ENCODE data around the gene CLNS1A. TPM values are rescaled to one million over a fixed set of nuclear protein-coding genes. Genes with fewer than 3 reads are reported as not detected.

Gene CLNS1A
- total and polyA plus RNA-seq, 9 of the 15 experiments (the other 6 are each of a cell fraction or from before 2014, with no cell fraction given): 146 to 472 (median 345) TPM

GRCh38 chr11:77589521-77590193 lies 47.9 kb downstream of the CLNS1A start, which contains the start of gene AQP11 (continued):
- no peak for TF ChIP-seq ZNF79 (CRISPR knock-in tag; IDR thresholded peaks at IDR 0.05; ENCODE audit: low read depth)
- no peak for TF ChIP-seq NFRKB (IDR thresholded peaks at IDR 0.05; ENCODE audit: low read depth)
- TF ChIP-seq PML (IDR thresholded peaks at IDR 0.05; ENCODE audit: low read length): no peak
- peak; percentile 58; the same call in 1 of the 2 replicates for TF ChIP-seq RB1 (IDR thresholded peaks at IDR 0.05; ENCODE audit: low read depth)
- TF ChIP-seq JUND (IDR thresholded peaks at IDR 0.05; ENCODE audit: borderline replicate concordance, low read depth, low read length): 0 out of 2 replicates have a peak, but pooled peaks have one; percentile 3
- TF ChIP-seq JUND (tag; IDR thresholded peaks at IDR 0.05; ENCODE audit: borderline replicate concordance, low read depth, low read length): no peak
- TF ChIP-seq ZNF76 (CRISPR knock-in tag; IDR thresholded peaks at IDR 0.05; ENCODE audit: borderline replicate concordance): no peak
- no peak for TF ChIP-seq ZNF408 (CRISPR knock-in tag; IDR thresholded peaks at IDR 0.05; ENCODE audit: low read depth)
- no peak for TF ChIP-seq ELK1 (CRISPR knock-in tag; IDR thresholded peaks at IDR 0.05)
- TF ChIP-seq LCOR (CRISPR knock-in tag; IDR thresholded peaks at IDR 0.05): no peak
- no peak for TF ChIP-seq NR2F6 (CRISPR knock-in tag; IDR thresholded peaks at IDR 0.05)
- 0 out of 2 replicates have a peak, but pooled peaks have one; percentile 42 for TF ChIP-seq MXI1 (IDR thresholded peaks at IDR 0.05; ENCODE audit: low read depth, low read length)
- no peak for TF ChIP-seq ZSCAN32 (CRISPR knock-in tag; IDR thresholded peaks at IDR 0.05)
- 0 out of 2 replicates have a peak, but pooled peaks have one; percentile 33 for TF ChIP-seq E2F3 (CRISPR knock-in tag; IDR thresholded peaks at IDR 0.05)
- TF ChIP-seq ZNF436 (CRISPR knock-in tag; IDR thresholded peaks at IDR 0.05): no peak
- no peak for TF ChIP-seq MYNN (IDR thresholded peaks at IDR 0.05)
- no peak for TF ChIP-seq MYNN (CRISPR knock-in tag; IDR thresholded peaks at IDR 0.05)
- TF ChIP-seq SMARCA5 (IDR thresholded peaks at IDR 0.05): no peak
- TF ChIP-seq ZNF398 (CRISPR knock-in tag; IDR thresholded peaks at IDR 0.05): no peak
- no peak for TF ChIP-seq ZFP30 (CRISPR knock-in tag; IDR thresholded peaks at IDR 0.05; ENCODE audit: borderline replicate concordance)
- no peak for TF ChIP-seq GABPA (tag; conservative IDR thresholded peaks at IDR 0.05; ENCODE audit: low read depth)
- TF ChIP-seq ZBED1 (IDR thresholded peaks at IDR 0.05): no peak
- TF ChIP-seq PTTG1 (tag; IDR thresholded peaks at IDR 0.05; ENCODE audit: low read depth): no peak
- no peak for TF ChIP-seq ZNF274 (IDR thresholded peaks at IDR 0.05; ENCODE audit: borderline replicate concordance, low read depth, low read length)
- TF ChIP-seq ZNF224 (CRISPR knock-in tag; IDR thresholded peaks at IDR 0.05): no peak
- TF ChIP-seq CREBBP (IDR thresholded peaks at IDR 0.05; ENCODE audit: low read depth, low read length): no peak

Measured in K562 (cell line).